ENCODE measurements around the gene VWA8.

VWA8 gene

GRCh38 chr13:41614671-41615527 lies 346.0 kb downstream of the VWA8 start:
- TF ChIP-seq, protein P1, sequence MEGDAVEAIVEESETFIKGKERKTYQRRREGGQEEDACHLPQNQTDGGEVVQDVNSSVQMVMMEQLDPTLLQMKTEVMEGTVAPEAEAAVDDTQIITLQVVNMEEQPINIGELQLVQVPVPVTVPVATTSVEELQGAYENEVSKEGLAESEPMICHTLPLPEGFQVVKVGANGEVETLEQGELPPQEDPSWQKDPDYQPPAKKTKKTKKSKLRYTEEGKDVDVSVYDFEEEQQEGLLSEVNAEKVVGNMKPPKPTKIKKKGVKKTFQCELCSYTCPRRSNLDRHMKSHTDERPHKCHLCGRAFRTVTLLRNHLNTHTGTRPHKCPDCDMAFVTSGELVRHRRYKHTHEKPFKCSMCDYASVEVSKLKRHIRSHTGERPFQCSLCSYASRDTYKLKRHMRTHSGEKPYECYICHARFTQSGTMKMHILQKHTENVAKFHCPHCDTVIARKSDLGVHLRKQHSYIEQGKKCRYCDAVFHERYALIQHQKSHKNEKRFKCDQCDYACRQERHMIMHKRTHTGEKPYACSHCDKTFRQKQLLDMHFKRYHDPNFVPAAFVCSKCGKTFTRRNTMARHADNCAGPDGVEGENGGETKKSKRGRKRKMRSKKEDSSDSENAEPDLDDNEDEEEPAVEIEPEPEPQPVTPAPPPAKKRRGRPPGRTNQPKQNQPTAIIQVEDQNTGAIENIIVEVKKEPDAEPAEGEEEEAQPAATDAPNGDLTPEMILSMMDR (IDR thresholded peaks at IDR 0.05): no peak

- TF ChIP-seq, protein P1 (IDR thresholded peaks at IDR 0.05): no peak
Observed at GRCh38 chr13:41613984-41614661, 346.8 kb downstream of the VWA8 start.

DNA sequence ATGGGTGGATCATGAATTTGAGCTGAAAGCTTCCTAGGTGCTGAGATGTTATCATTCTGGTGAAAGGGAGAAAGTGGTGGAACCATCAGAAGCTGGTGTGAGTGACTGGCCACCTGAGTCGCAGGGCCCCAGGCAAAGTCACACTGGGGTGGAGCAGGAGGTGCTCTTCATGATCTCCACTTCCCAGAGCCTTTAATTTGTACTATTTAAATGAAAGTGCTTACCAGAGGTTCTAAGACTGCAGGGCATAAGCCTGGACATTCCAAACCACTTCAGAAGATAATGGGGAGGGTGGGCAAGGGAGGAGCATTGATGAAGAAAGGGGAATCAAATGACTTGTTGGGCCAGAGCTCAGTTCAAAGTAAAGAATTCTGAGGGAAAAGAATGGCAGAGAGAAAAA lies 347.4 kb downstream of the VWA8 start:
- TF ChIP-seq, protein P1 (IDR thresholded peaks at IDR 0.05): no peak

DNA sequence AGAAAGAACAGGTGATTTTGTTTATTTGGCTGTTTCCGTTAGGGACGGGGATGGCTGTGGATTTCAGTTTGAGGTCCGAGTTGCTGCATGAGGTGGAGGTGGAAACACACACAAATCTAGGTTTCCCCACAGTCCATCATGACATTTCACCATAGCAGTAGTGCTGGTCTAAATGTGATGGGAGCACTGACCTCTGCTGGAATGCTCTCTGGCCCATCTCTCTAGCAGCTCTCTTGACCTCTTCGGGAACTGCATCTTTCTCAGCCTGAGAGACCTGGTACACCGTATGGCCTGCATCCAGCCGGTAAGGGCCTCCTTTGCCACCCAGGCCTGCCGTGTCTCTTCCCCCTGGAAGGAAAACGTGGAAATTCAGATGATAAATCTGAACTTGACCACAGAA lies 349.5 kb downstream of the VWA8 start:
- TF ChIP-seq, protein P1 (IDR thresholded peaks at IDR 0.05): no peak

GRCh38 chr13:41610404-41610803 lies 350.5 kb downstream of the VWA8 start:
- TF ChIP-seq, protein P1 (IDR thresholded peaks at IDR 0.05): no peak

GRCh38 chr13:41609828-41610227 lies 351.1 kb downstream of the VWA8 start:
- TF ChIP-seq, protein P1 (IDR thresholded peaks at IDR 0.05): no peak

GRCh38 chr13:41608839-41609177 lies 352.1 kb downstream of the VWA8 start:
- TF ChIP-seq, protein P1 (IDR thresholded peaks at IDR 0.05): no peak
